GM08714 (cell line): Measurements from ENCODE around the gene FAM136A.

ENCODE experiments used
- H3K4me3 ChIP-seq: fragments of 200-500 bp; sonication (Bioruptor generic); 2 replicates; pipeline ENCODE4 v1.5.1; 2014; ENCODE audit warnings: mild to moderate bottlenecking, low read length, inconsistent platforms
- ZNF274 ChIP-seq: IDR thresholded peaks from 2 replicates; pipeline ENCODE4 v1.6.1; 2012; ENCODE audit warnings: mild to moderate bottlenecking, low read depth, low read length

Gene FAM136A

DNA sequence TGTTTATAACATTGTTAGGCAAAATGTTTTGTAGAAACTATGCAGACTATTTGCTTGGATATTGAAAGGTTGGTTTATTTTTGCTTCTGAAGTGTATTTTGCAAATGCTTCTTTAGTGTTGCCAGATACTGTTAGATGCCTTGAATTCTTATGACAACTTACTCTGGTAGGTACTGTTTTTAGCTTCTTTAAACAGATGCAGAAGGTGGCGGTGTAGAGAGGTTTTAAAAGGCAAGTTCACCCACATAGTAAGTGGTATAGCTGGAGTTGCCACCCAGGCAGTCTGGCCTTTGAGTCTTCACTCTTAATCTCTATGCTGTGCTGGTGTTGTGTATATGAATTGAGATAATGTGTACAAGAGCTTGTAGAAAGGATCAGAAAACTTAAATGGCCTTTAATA, 40.4 kb downstream of the FAM136A start:
- no peak for TF ChIP-seq ZNF274
- no peak overlapping the region for H3K4me3 ChIP-seq

DNA sequence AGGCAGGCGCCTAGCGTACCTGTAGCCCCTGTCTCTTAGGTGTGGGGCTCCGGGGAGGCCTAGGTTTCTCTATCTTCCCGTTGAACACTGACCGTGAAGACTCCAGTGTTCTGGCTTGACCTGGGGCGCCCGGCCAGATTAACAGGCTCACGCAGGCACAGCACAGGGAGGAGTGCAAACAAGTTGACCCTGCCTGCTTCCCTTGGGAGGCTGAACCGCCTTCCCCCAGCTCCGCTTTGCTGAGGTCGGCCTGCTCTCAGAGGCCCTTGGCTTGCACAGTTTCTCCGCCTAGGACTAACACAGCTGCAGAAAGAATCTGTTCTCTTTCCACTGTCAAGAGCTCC, 43.4 kb downstream of the FAM136A start:
- H3K4me3 ChIP-seq: peak overlapping the region; percentile 78
- no peak for TF ChIP-seq ZNF274

DNA sequence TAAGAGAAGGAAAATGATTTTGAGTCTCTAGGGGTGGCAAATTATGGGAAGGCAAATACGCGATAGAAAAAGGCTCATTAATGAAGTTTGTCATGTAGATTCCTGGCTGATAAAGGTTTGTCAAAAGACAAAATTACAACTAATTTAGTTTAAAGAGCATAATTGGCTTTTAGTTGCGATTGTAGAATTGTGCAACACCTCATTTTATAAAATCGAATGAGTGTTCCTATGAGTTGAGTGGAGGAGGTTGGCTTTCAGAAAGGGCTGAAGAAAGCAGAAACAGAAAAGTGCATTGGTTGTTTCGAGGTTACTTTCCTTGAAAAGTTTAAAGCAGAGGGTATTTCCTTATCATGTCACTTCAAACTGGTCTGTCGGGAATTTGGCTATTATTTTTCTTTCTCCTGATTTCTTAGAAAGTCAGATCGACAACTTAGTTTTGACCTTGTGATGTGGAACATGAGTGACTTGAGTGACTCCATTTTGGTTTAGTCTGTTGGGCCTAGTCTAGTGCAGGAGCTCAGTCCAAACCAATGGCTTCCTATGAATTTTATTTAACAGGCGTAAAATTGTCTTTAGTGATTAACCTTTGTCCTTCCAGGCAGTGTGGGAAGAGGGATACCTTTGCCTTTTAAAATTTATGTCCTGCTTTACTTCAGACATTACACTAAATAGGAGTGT, 46.1 kb downstream of the FAM136A start:
- no peak for TF ChIP-seq ZNF274
- H3K4me3 ChIP-seq: no peak overlapping the region

DNA sequence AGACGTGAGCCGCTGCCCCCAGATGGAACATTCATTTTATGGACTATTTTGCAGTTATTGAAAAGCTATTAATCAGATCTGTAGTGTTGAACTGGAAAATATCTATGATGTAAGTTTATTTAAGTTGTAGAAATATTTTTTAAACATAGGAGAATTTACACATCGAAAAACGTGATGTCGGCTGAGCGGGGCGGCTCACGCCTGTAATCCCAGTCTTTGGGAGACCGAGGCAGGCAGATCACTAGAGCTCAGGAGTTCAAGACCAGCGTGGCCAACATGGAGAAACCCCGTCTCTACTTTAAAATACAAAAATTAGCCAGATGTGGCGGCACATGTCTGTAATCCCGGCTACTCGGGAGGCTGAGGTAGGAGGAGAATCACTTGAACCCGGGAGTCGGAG, 51.4 kb downstream of the FAM136A start:
- TF ChIP-seq ZNF274: no peak
- H3K4me3 ChIP-seq: no peak overlapping the region

DNA sequence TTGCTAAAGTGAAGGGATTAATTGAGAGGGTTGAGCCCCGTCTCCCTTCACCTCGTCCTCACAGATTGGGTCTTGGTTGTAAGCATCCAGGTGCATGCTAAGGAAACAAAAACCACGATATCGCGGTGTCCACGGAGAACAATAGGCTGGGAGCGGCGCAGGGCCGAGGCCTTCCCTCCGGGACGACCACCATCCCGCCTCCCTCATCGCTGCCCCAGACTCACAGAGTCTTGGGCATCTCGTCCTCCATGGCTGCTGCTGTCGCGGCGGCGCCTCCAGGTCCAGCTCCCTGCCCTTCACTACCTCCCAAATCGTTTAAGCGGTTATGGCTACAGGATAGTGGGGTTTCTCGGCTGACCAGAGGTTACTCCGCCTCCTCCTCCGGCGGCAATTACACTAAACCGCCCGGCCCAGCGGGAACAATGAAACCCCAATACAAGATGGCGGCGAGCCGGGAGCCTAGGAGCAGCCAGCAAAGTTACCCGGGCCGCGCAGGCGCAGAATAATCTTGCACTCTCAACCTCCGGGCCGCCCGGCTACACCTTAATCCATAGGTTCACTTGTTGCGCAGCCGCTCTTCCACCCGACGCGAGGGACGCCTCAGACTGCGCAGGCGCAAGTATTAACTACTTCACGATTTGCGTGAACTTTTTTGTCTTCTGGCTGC, 53.6 kb downstream of the FAM136A start, which contains the start of gene TIA1:
TIA1 (minus strand) TSS at position 448 of the 667 bp plus-strand sequence; CDS start at position 250, 198 bp downstream.
- no peak for TF ChIP-seq ZNF274
- peak within 1 kb of the TSS; percentile 93 for H3K4me3 ChIP-seq

DNA sequence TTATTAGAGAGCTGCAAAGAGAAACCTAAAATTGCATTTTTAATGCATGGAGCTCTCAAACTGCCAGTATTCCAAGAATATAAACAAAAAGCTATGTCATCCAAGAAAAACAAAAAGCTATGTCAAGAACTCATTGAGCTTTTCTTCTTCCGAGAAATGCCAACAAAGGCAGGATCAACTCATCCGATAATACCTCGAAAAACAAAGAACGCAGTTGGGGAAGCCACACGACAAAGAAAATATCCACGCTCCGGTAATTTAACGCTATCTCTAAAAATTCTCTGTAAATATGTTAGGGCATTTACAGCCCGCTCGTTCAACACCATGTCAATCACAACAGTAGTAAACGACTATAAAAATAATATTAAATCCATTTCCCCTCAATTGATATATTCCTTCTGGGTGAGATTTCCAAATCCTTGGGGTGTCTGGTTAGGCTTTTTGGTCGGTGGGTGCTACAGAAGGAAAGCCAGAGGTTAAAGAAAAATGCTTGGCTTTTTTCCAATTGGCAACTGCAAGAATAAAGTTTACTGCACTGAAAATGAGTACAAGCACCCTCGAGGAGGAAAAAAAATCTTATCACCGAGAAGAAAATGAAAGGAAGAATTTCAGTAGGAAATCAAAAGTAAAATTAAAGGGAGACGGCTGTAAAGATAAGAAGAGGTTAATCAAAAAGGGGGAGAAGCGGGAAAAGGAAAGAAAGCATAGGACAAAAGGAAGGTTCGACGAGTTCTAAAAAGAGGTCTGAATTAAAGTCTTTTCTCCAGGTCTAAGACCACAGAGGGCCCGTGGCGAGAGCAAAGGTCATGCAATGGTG, 54.3 kb downstream of the FAM136A start:
- peak overlapping the region; percentile 93 for H3K4me3 ChIP-seq
- no peak for TF ChIP-seq ZNF274
